B cell (primary cell): Measurements from ENCODE around the gene SCN4B. TPM values are rescaled to one million over a fixed set of nuclear protein-coding genes. Genes with fewer than 3 reads are reported as not detected.

Source experiments
- ATAC-seq: fragments of 200-7000 bp; cut with Tn5 transposase; one replicate; pipeline ENCODE4 v1.10.0; 2021; ENCODE audit warnings: low read depth, mild to moderate bottlenecking, moderate number of reproducible peaks, moderate library complexity
- CTCF ChIA-PET: fragments of 350-600 bp; sonication (Branson Sonifier 250); formaldehyde crosslinking; loops from one replicate; lab custom pipeline; 2021; ENCODE audit warnings: antibody characterized with exemption, inconsistent platforms; lab: Charles Lee
- POLR2A ChIA-PET: fragments of 350-600 bp; sonication (Branson Sonifier 250); formaldehyde crosslinking; loops from one replicate; lab custom pipeline; 2021; ENCODE audit warnings: antibody characterized with exemption; lab: Charles Lee
- DNase-seq: peaks from one replicate; pipeline ENCODE4 v3.0.0; 2013
- H2AFZ ChIP-seq: 2 replicates; pipeline ENCODE4 v1.6.1; 2012; ENCODE audit warnings: mild to moderate bottlenecking, low read depth, low read length; ENCODE audit not compliant: insufficient read depth, poor library complexity, severe bottlenecking
- H3K27ac ChIP-seq, 2 donors: 1 replicate in 1 of 2; 2 replicates in 1 of 2; pipeline ENCODE4 v1.5.1; 2012 to 2013; ENCODE audit warnings: low read length in 2 of 2, mild to moderate bottlenecking in 2 of 2, moderate library complexity in 1 of 2
- H3K27me3 ChIP-seq, 4 experiments: fragments of 200-600 bp in 1 of 4; sonication (generic) in 1 of 4; replicated peaks in 1 of 4; 1 replicate in 2 of 4; 2 replicates in 2 of 4; pipeline versions ENCODE4 v1.6.1 to v1.7.0; 2013 to 2016; ENCODE audit warnings: low read length in 3 of 4, mild to moderate bottlenecking in 2 of 4, mixed read lengths in 1 of 4, moderate library complexity in 1 of 4; ENCODE audit not compliant: insufficient read depth in 4 of 4, control insufficient read depth in 3 of 4; ENCODE audit errors: control extremely low read depth in 1 of 4
- H3K36me3 ChIP-seq, 2 experiments: replicated peaks in 1 of 2; 1 replicate in 1 of 2; 2 replicates in 1 of 2; pipeline versions ENCODE4 v1.6.1 to v1.7.1; 2013; ENCODE audit warnings: low read length in 1 of 2; ENCODE audit not compliant: insufficient read depth in 2 of 2, control insufficient read depth in 1 of 2; ENCODE audit errors: control extremely low read depth in 1 of 2, extremely low read depth in 1 of 2
- H3K4me1 ChIP-seq, 2 donors: fragments of 200-600 bp in 1 of 2; sonication (generic) in 1 of 2; 1 replicate in 1 of 2; 2 replicates in 1 of 2; pipeline versions ENCODE4 v1.5.1 to v1.6.1; 2013 to 2017; ENCODE audit warnings: low read length in 2 of 2; ENCODE audit not compliant: control insufficient read depth in 2 of 2, insufficient read depth in 2 of 2
- H3K4me2 ChIP-seq: replicated peaks from 2 replicates; pipeline ENCODE3; 2012; ENCODE audit warnings: mild to moderate bottlenecking, low read depth, low read length; ENCODE audit not compliant: poor library complexity, severe bottlenecking
- H3K4me3 ChIP-seq, 5 experiments: fragments of 200-600 bp in 1 of 5; sonication (generic) in 1 of 5; 1 replicate in 3 of 5; 2 replicates in 2 of 5; pipeline versions ENCODE4 v1.5.1 to v1.7.0; 2011 to 2016; ENCODE audit warnings: low read length in 4 of 5, mild to moderate bottlenecking in 4 of 5, low read depth in 2 of 5, control low read depth in 1 of 5, moderate library complexity in 1 of 5; ENCODE audit not compliant: insufficient read depth in 1 of 5; ENCODE audit errors: control extremely low read depth in 1 of 5, extremely low read depth in 1 of 5
- H3K79me2 ChIP-seq: fragments of 200-600 bp; sonication (generic); one replicate; pipeline ENCODE4 v1.6.0; 2016; ENCODE audit warnings: low read length; ENCODE audit not compliant: control insufficient read depth, insufficient read depth
- H3K9ac ChIP-seq: fragments of 200-600 bp; sonication (generic); 2 replicates; pipeline ENCODE4 v1.6.1; 2017; ENCODE audit warnings: mild to moderate bottlenecking, low read length, moderate library complexity
- H3K9me3 ChIP-seq, 3 donors: one replicate each; pipeline versions ENCODE4 v1.6.1 to v1.7.1; 2013; ENCODE audit warnings: low read length in 2 of 3; ENCODE audit not compliant: control insufficient read depth in 2 of 3, insufficient read depth in 1 of 3; ENCODE audit errors: control extremely low read depth in 1 of 3
- H4K20me1 ChIP-seq: 2 replicates; pipeline ENCODE4 v1.6.0; 2012; ENCODE audit warnings: mild to moderate bottlenecking, low read length; ENCODE audit not compliant: insufficient read depth, control insufficient read depth, poor library complexity, severe bottlenecking
- H3K27ac Mint-ChIP-seq: one replicate; pipeline ENCODE4 v1.8.0; 2021; ENCODE audit warnings: mixed read lengths
- H3K27me3 Mint-ChIP-seq: one replicate; pipeline ENCODE4 v1.8.0; 2021; ENCODE audit warnings: mixed read lengths
- H3K4me1 Mint-ChIP-seq: one replicate; pipeline ENCODE4 v1.8.0; 2021; ENCODE audit warnings: mixed read lengths
- H3K4me3 Mint-ChIP-seq: one replicate; pipeline ENCODE4 v1.8.0; 2021; ENCODE audit warnings: mixed read lengths
- H3K9me3 Mint-ChIP-seq: one replicate; pipeline ENCODE4 v1.8.0; 2022; ENCODE audit warnings: mixed read lengths; ENCODE audit not compliant: insufficient read depth
- EZH2 ChIP-seq: IDR thresholded peaks from 2 replicates; pipeline ENCODE4 v1.6.1; 2012; ENCODE audit warnings: borderline replicate concordance, low read depth, mild to moderate bottlenecking, moderate library complexity, low read length; ENCODE audit not compliant: insufficient read depth, poor library complexity, severe bottlenecking
- WGBS: methylation state at CpG from one replicate; pipeline ENCODE4 v1.1.5; 2013; ENCODE audit warnings: missing lambda C conversion rate; ENCODE audit not compliant: insufficient coverage; 5-methylcytosine and 5-hydroxymethylcytosine counted together
- intact Hi-C: fragments of 100-400 bp; cut with micrococcal nuclease; formaldehyde crosslinking; loops from one replicate; pipeline ENCODE4 v1.10.0; 2022
- polyA plus RNA-seq: library from polyadenylated mRNA; depleted of rRNA; stranded (reverse); fragments of >200 nt; gene quantifications from 2 replicates; pipeline ENCODE4 v1.2.3, GENCODE V29; 2012
- total RNA-seq, 2 donors: library from RNA; stranded (reverse); fragments of 120-200 nt in 1 of 2; gene quantifications; 1 replicate in 1 of 2; 2 replicates in 1 of 2; pipeline versions ENCODE4 v1.2.3 to v1.2.4, GENCODE V29; 2013 to 2022
- TF ChIP-seq, protein P1 (sequence below): fragments of 200-600 bp; IDR thresholded peaks from one replicate; pipeline ENCODE4 v1.8.0; 2022; ENCODE audit warnings: antibody characterized with exemption, mild to moderate bottlenecking

The SCN4B gene
- total and polyA plus RNA-seq, 2 donors (not counting 1 experiment from before 2014, with no cell fraction given), result not detected

DNA sequence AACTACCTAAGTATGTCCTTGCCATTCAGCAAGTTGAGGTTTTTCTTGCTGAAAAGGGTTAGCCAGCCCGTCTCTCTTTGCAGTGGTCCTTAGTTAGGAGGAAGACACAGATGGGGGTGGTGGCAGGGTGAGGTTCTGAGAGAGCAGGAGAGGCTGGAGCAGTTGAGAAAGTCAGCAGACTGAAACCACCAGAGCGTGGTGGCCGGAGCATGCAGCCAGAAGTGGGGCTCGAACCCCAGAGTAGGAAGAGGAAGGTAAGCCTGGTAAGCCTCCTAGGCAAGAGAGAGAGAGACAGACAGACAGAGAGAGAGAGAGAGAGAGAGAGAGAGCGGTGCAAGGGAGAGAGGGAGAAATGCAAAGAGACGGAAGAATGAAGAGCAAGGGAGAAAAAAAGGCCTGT, 9.2 kb upstream of the SCN4B start:
- Histone ChIP-seq H3K9me3 (no peaks in the 10 kb centered on the region), H4K20me1 (no peaks in the 10 kb centered on the region), H3K4me3 (no peak overlapping the region), H3K4me1 (no peaks in the 10 kb centered on the region), H3K9ac (no peak overlapping the region), H3K4me2 (no peak overlapping the region), H3K79me2 (no peaks in the 10 kb centered on the region), H3K27ac (no peak overlapping the region), H3K27me3 (peaks cover 0 to 31% (median 8%) of the 10 kb centered on the region in 4 experiments), H2AFZ (no peak overlapping the region), H3K36me3 (no peaks in the 10 kb centered on the region)
- peaks cover 47% of the 10 kb centered on the region for H3K27me3 Mint-ChIP-seq
- H3K9me3 Mint-ChIP-seq, result no peaks in the 10 kb centered on the region
- ATAC-seq, result no peak
- ChIA-PET POLR2A (no interaction called here), CTCF (interaction anchor here (2.0 kb wide), 1 partner anchor 10 kb away, joined by 5 read pairs; no protein-coding TSS in a partner anchor)
- no peaks in the 10 kb centered on the region for H3K4me1 Mint-ChIP-seq
- no peak for TF ChIP-seq EZH2
- no peak for DNase-seq
- H3K4me3 Mint-ChIP-seq, result no peak overlapping the region
- WGBS, result 55% methylated on average over 3 of the region's 6 CpGs
- intact Hi-C loops, result no loop called here
- no peak overlapping the region for H3K27ac Mint-ChIP-seq

- no peak overlapping the region for H3K27ac Mint-ChIP-seq
- WGBS, result 75% methylated on average over 8 of the region's 10 CpGs
These were observed 4.7 kb upstream of the SCN4B start for GRCh38 chr11:118157186-118157895.

More at GRCh38 chr11:118157186-118157895, 4.7 kb upstream of the SCN4B start:
- Histone ChIP-seq H3K27me3 (peaks cover 0 to 67% (median 33%) of the 10 kb centered on the region in 4 experiments), H3K9me3 (peaks cover 0 to 6% (median 0%) of the 10 kb centered on the region in 3 donors), H3K27ac (no peak overlapping the region), H3K4me2 (no peak overlapping the region), H3K4me1 (peaks cover 8% of the 10 kb centered on the region in 2 donors), H3K36me3 (no peaks in the 10 kb centered on the region), H3K4me3 (no peak overlapping the region), H4K20me1 (no peaks in the 10 kb centered on the region), H2AFZ (no peak overlapping the region), H3K9ac (no peak overlapping the region), H3K79me2 (no peaks in the 10 kb centered on the region)
- intact Hi-C loops, result no loop called here
- Mint-ChIP-seq H3K4me3 (no peak overlapping the region), H3K4me1 (peaks cover 9% of the 10 kb centered on the region), H3K9me3 (no peaks in the 10 kb centered on the region), H3K27me3 (peaks cover 68% of the 10 kb centered on the region)
- POLR2A ChIA-PET, result no interaction called here
- DNase-seq (no peak), ATAC-seq (no peak)
- TF ChIP-seq, protein P1, sequence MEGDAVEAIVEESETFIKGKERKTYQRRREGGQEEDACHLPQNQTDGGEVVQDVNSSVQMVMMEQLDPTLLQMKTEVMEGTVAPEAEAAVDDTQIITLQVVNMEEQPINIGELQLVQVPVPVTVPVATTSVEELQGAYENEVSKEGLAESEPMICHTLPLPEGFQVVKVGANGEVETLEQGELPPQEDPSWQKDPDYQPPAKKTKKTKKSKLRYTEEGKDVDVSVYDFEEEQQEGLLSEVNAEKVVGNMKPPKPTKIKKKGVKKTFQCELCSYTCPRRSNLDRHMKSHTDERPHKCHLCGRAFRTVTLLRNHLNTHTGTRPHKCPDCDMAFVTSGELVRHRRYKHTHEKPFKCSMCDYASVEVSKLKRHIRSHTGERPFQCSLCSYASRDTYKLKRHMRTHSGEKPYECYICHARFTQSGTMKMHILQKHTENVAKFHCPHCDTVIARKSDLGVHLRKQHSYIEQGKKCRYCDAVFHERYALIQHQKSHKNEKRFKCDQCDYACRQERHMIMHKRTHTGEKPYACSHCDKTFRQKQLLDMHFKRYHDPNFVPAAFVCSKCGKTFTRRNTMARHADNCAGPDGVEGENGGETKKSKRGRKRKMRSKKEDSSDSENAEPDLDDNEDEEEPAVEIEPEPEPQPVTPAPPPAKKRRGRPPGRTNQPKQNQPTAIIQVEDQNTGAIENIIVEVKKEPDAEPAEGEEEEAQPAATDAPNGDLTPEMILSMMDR, result no peak
- no peak for TF ChIP-seq EZH2
- CTCF ChIA-PET, result interaction anchor here (0.9 kb wide), 1 partner anchor 350 kb away, joined by 3 read pairs; no protein-coding TSS in a partner anchor
